Neural cell (in vitro differentiated cells): ENCODE measurements around the gene ORC1.

ENCODE experiments used
- EP300 ChIP-seq: fragments of 450-650 bp; conservative IDR thresholded peaks from 2 replicates; pipeline ENCODE4 v1.6.1; 2014; ENCODE audit warnings: antibody characterized with exemption, mild to moderate bottlenecking, moderate library complexity; ENCODE audit not compliant: poor library complexity, severe bottlenecking
- POLR2AphosphoS5 ChIP-seq: IDR thresholded peaks from 2 replicates; pipeline ENCODE4 v1.6.1; 2012
- SMC3 ChIP-seq: fragments of 450-650 bp; conservative IDR thresholded peaks from 2 replicates; pipeline ENCODE4 v1.6.1; 2014; ENCODE audit warnings: antibody characterized with exemption, mild to moderate bottlenecking, moderate library complexity; ENCODE audit not compliant: poor library complexity
- TAF1 ChIP-seq: IDR thresholded peaks from 2 replicates; pipeline ENCODE4 v1.6.1; 2012; ENCODE audit warnings: low read depth
- TF ChIP-seq, protein P1 (sequence below): fragments of 450-650 bp; IDR thresholded peaks from 2 replicates; pipeline ENCODE4 v1.5.1; 2014; ENCODE audit warnings: antibody characterized with exemption, mild to moderate bottlenecking, moderate library complexity; ENCODE audit not compliant: poor library complexity, severe bottlenecking
- TF ChIP-seq, protein P2 (sequence below): IDR thresholded peaks from 2 replicates; pipeline ENCODE4 v1.6.1; 2012; ENCODE audit warnings: borderline replicate concordance

DNA sequence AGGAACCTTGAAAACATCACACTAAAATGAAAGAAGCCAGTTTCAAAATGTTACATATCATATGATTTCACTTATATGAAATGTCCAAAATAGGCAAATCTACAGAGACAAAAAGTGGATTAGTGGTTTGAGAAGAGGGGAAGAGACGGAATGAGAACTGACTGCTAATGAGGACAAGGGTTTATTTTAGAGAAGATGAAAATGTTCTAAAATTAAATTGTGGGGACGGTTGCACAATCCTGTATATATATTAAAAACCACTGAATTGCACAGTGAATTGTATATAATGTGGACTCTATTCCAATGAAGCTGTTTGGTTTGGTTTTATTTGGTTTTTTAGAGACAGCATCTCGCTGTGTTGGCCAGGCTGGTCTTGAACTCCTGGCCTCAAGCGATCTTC, 35.8 kb upstream of the ORC1 start:
- TF ChIP-seq, protein P1, sequence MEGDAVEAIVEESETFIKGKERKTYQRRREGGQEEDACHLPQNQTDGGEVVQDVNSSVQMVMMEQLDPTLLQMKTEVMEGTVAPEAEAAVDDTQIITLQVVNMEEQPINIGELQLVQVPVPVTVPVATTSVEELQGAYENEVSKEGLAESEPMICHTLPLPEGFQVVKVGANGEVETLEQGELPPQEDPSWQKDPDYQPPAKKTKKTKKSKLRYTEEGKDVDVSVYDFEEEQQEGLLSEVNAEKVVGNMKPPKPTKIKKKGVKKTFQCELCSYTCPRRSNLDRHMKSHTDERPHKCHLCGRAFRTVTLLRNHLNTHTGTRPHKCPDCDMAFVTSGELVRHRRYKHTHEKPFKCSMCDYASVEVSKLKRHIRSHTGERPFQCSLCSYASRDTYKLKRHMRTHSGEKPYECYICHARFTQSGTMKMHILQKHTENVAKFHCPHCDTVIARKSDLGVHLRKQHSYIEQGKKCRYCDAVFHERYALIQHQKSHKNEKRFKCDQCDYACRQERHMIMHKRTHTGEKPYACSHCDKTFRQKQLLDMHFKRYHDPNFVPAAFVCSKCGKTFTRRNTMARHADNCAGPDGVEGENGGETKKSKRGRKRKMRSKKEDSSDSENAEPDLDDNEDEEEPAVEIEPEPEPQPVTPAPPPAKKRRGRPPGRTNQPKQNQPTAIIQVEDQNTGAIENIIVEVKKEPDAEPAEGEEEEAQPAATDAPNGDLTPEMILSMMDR = no peak
- TF ChIP-seq, protein P2, sequence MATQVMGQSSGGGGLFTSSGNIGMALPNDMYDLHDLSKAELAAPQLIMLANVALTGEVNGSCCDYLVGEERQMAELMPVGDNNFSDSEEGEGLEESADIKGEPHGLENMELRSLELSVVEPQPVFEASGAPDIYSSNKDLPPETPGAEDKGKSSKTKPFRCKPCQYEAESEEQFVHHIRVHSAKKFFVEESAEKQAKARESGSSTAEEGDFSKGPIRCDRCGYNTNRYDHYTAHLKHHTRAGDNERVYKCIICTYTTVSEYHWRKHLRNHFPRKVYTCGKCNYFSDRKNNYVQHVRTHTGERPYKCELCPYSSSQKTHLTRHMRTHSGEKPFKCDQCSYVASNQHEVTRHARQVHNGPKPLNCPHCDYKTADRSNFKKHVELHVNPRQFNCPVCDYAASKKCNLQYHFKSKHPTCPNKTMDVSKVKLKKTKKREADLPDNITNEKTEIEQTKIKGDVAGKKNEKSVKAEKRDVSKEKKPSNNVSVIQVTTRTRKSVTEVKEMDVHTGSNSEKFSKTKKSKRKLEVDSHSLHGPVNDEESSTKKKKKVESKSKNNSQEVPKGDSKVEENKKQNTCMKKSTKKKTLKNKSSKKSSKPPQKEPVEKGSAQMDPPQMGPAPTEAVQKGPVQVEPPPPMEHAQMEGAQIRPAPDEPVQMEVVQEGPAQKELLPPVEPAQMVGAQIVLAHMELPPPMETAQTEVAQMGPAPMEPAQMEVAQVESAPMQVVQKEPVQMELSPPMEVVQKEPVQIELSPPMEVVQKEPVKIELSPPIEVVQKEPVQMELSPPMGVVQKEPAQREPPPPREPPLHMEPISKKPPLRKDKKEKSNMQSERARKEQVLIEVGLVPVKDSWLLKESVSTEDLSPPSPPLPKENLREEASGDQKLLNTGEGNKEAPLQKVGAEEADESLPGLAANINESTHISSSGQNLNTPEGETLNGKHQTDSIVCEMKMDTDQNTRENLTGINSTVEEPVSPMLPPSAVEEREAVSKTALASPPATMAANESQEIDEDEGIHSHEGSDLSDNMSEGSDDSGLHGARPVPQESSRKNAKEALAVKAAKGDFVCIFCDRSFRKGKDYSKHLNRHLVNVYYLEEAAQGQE = no peak
- TF ChIP-seq EP300 (no peak), POLR2AphosphoS5 (no peak), SMC3 (no peak), TAF1 (no peak)
